Cardiac muscle cell (in vitro differentiated cells and primary cell): ENCODE data around the gene PARP16. TPM values are rescaled to one million over a fixed set of nuclear protein-coding genes. Genes with fewer than 3 reads are reported as not detected.
"Not testable (repeated sequence)": the region's sequence is repeated elsewhere in the genome, so short reads cannot be mapped to it uniquely, and the experiment has no call there.

Experiments
- DNase-seq, 2 donors: peaks; one replicate each; pipeline versions ENCODE4 v3.0.0 to v3.0.0-alpha.2; 2010 to 2017; ENCODE audit warnings: low read depth in 1 of 2, low spot score in 1 of 2
- H3K27ac ChIP-seq: fragments of 200-600 bp; sonication (generic); 2 replicates; pipeline ENCODE4 v1.5.1; 2016
- H3K27me3 ChIP-seq: fragments of 200-600 bp; sonication (generic); 2 replicates; pipeline ENCODE4 v1.6.0; 2016; ENCODE audit warnings: control low read depth
- H3K36me3 ChIP-seq: fragments of 200-600 bp; sonication (generic); 2 replicates; pipeline ENCODE4 v1.5.1; 2016; ENCODE audit warnings: control low read depth
- H3K4me1 ChIP-seq: fragments of 200-600 bp; sonication (generic); 2 replicates; pipeline ENCODE4 v1.8.1; 2017; ENCODE audit warnings: low read depth, mild to moderate bottlenecking, mixed run types
- H3K4me3 ChIP-seq: fragments of 200-600 bp; sonication (generic); 2 replicates; pipeline ENCODE4 v1.5.1; 2016; ENCODE audit warnings: mild to moderate bottlenecking
- H3K9me3 ChIP-seq: fragments of 200-600 bp; sonication (generic); 2 replicates; pipeline ENCODE4 v1.5.1; 2017; ENCODE audit warnings: low read depth, mild to moderate bottlenecking, control low read depth
- CTCF ChIP-seq: IDR thresholded peaks from 2 replicates; pipeline ENCODE4 v1.5.1; 2012; ENCODE audit warnings: low read depth, mild to moderate bottlenecking, low read length
- polyA plus RNA-seq: library from polyadenylated mRNA; unstranded; fragments of >200 nt; fragmentation: Nextera tagmentation; extraction: Ambion mirVana; gene quantifications from 2 replicates; pipeline ENCODE4 v1.2.1, GENCODE V29; 2016
- total RNA-seq: library from RNA; depleted of rRNA; stranded (reverse); fragments of >200 nt; gene quantifications from 2 replicates; pipeline ENCODE4 v1.2.3, GENCODE V29; 2016

The PARP16 gene
- total and polyA plus RNA-seq, 2 experiments from 2014 or later = 14.2 to 16.9 TPM

GRCh38 chr15:65278480-65278879 is 8.2 kb downstream of the PARP16 start:
- no peaks in the 10 kb centered on the region for H3K36me3 ChIP-seq
- no peak for TF ChIP-seq CTCF
- H3K4me3 ChIP-seq = no peak overlapping the region
- no peaks in the 10 kb centered on the region for H3K4me1 ChIP-seq
- no peak for DNase-seq
- H3K27me3 ChIP-seq = no peaks in the 10 kb centered on the region
- no peaks in the 10 kb centered on the region for H3K9me3 ChIP-seq
- no peak overlapping the region for H3K27ac ChIP-seq

- no peak for DNase-seq
- Histone ChIP-seq H3K9me3 (no peaks in the 10 kb centered on the region), H3K4me1 (peaks cover 9% of the 10 kb centered on the region), H3K27me3 (no peaks in the 10 kb centered on the region), H3K36me3 (no peaks in the 10 kb centered on the region), H3K4me3 (no peak overlapping the region), H3K27ac (no peak overlapping the region)
- no peak for TF ChIP-seq CTCF
Observed at GRCh38 chr15:65277015-65277414, 9.7 kb downstream of the PARP16 start.

- DNase-seq = peak in 1 of 2 donors; percentile 20
- H3K4me3 ChIP-seq = no peak overlapping the region
- no peak for TF ChIP-seq CTCF
- no peaks in the 10 kb centered on the region for H3K27me3 ChIP-seq
- H3K9me3 ChIP-seq = no peaks in the 10 kb centered on the region
- no peak overlapping the region for H3K27ac ChIP-seq
- peaks cover 10% of the 10 kb centered on the region for H3K4me1 ChIP-seq
- no peaks in the 10 kb centered on the region for H3K36me3 ChIP-seq
Observed at GRCh38 chr15:65275728-65276126, 11.0 kb downstream of the PARP16 start.

GRCh38 chr15:65275104-65275727 is 11.5 kb downstream of the PARP16 start:
- TF ChIP-seq CTCF = no peak
- no peak overlapping the region for H3K4me3 ChIP-seq
- no peaks in the 10 kb centered on the region for H3K9me3 ChIP-seq
- H3K36me3 ChIP-seq = no peaks in the 10 kb centered on the region
- H3K27me3 ChIP-seq = no peaks in the 10 kb centered on the region
- H3K4me1 ChIP-seq = peaks cover 10% of the 10 kb centered on the region
- DNase-seq = no peak
- H3K27ac ChIP-seq = no peak overlapping the region

- not testable (repeated sequence) for H3K27ac ChIP-seq, H3K36me3 ChIP-seq, H3K4me1 ChIP-seq, H3K9me3 ChIP-seq, H3K4me3 ChIP-seq, H3K27me3 ChIP-seq
- peak; percentile 82 to 91 for DNase-seq
- peak; percentile 86 for TF ChIP-seq CTCF
Observed at GRCh38 chr15:65270811-65271545, 15.7 kb downstream of the PARP16 start.
